ENCODE measurements around the gene ITGA1. TPM values are rescaled to one million over a fixed set of nuclear protein-coding genes. Genes with fewer than 3 reads are reported as not detected.

The ITGA1 gene
- total and polyA plus RNA-seq, 2 donors from 2014 or later: 13.3 to 65.6 TPM

DNA sequence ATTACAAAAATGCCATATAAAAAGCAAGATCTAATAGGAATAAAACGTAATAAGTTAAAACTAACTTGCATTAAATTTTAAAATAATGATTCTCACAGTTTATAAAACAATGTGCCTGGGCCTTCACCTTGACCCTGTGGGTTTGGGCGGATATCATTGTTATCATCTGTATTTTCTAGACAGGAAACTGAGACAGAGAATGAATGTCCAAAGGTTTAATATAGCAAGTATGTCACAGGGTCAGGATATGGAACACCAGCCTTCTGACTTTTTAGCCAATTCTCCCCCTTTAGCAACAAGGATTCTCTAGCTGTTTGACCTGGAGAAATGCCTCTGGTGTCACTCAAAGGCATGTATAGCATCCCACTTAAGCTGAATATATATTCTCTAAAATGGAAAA is 67.2 kb downstream of the ITGA1 start:
- DNase-seq: no peak
- no peaks in the 10 kb centered on the region for H3K36me3 ChIP-seq (ENCODE audit: control insufficient read depth in 2 of 3, insufficient read depth in 3 of 3, low read length in 3 of 3)
- FAIRE-seq: peak; percentile 33
- TF ChIP-seq, protein P1, sequence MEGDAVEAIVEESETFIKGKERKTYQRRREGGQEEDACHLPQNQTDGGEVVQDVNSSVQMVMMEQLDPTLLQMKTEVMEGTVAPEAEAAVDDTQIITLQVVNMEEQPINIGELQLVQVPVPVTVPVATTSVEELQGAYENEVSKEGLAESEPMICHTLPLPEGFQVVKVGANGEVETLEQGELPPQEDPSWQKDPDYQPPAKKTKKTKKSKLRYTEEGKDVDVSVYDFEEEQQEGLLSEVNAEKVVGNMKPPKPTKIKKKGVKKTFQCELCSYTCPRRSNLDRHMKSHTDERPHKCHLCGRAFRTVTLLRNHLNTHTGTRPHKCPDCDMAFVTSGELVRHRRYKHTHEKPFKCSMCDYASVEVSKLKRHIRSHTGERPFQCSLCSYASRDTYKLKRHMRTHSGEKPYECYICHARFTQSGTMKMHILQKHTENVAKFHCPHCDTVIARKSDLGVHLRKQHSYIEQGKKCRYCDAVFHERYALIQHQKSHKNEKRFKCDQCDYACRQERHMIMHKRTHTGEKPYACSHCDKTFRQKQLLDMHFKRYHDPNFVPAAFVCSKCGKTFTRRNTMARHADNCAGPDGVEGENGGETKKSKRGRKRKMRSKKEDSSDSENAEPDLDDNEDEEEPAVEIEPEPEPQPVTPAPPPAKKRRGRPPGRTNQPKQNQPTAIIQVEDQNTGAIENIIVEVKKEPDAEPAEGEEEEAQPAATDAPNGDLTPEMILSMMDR (IDR thresholded peaks at IDR 0.05; ENCODE audit: borderline replicate concordance, extremely low read depth, insufficient read depth): no peak
- no peak overlapping the region for H3K4me3 ChIP-seq (ENCODE audit: low read length in 3 of 3)
- no peak overlapping the region for H3K9ac ChIP-seq (ENCODE audit: low read length in 3 of 3)
- intact Hi-C loops (cut with DNase I): no loop called here
- no peaks in the 10 kb centered on the region for H3K27me3 ChIP-seq (ENCODE audit: control insufficient read depth, insufficient read depth, low read length)
- no peak overlapping the region for H3K27ac ChIP-seq (ENCODE audit: low read depth in 2 of 2, low read length in 2 of 2)
- H3K4me1 ChIP-seq (ENCODE audit: control insufficient read depth in 2 of 3, insufficient read depth in 2 of 3, low read depth in 1 of 3, low read length in 3 of 3): peaks cover 0 to 9% (median 8%) of the 10 kb centered on the region in 3 donors
- no peaks in the 10 kb centered on the region for H3K9me3 ChIP-seq (ENCODE audit: control insufficient read depth in 2 of 3, insufficient read depth in 1 of 3, low read length in 3 of 3)

DNA sequence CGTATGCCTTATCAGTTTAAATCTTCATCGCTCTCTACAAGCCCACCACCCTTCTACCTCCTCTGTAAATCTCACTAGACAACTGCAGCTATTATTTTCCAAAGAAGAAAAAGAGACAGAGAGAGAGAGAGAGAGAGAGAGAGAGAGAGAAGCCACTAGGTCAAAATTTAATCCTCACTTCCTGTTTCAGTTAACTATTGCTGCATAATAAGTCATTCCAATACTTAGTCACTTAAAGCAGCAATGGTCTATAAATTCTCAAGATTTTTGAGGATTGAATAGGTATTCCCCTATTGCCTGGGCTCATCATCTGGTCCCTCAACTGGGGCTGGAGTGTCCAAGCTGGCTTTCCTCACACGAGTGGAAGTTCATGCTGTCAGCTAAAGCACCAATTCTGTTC is 68.8 kb downstream of the ITGA1 start:
- no peaks in the 10 kb centered on the region for H3K9me3 ChIP-seq (ENCODE audit: control insufficient read depth in 2 of 3, insufficient read depth in 1 of 3, low read length in 3 of 3)
- FAIRE-seq: no peak
- H3K4me3 ChIP-seq (ENCODE audit: low read length in 3 of 3): no peak overlapping the region
- no peak for DNase-seq
- H3K4me1 ChIP-seq (ENCODE audit: control insufficient read depth in 2 of 3, insufficient read depth in 2 of 3, low read depth in 1 of 3, low read length in 3 of 3): peaks cover 0 to 9% (median 8%) of the 10 kb centered on the region in 3 donors
- intact Hi-C loops (cut with DNase I): no loop called here
- no peaks in the 10 kb centered on the region for H3K36me3 ChIP-seq (ENCODE audit: control insufficient read depth in 2 of 3, insufficient read depth in 3 of 3, low read length in 3 of 3)
- no peak overlapping the region for H3K9ac ChIP-seq (ENCODE audit: low read length in 3 of 3)
- H3K27ac ChIP-seq (ENCODE audit: low read depth in 2 of 2, low read length in 2 of 2): peak overlapping the region in 1 of 2 donors; percentile 43
- TF ChIP-seq, protein P1 (IDR thresholded peaks at IDR 0.05; ENCODE audit: borderline replicate concordance, extremely low read depth, insufficient read depth): no peak
- no peaks in the 10 kb centered on the region for H3K27me3 ChIP-seq (ENCODE audit: control insufficient read depth, insufficient read depth, low read length)

DNA sequence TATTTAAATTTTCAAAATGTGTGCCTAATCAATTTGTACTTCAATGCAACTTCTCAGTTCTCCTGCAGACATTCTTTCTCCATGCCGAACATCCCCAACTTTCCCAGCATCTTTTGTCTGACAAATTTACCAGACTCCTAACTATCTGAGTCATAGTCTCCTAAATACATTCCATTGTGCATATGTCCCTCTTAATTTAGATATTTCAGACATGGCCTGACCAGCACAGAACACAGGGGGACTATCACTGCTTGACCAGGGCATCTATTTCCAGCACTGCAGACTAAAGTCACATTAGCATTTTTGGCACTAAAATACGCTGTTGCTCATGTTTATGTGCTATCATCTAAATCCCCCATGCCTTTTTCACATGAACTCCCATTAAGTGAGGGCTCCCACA is 71.9 kb downstream of the ITGA1 start:
- Histone ChIP-seq H3K9ac (ENCODE audit: low read length in 3 of 3) (no peak overlapping the region), H3K9me3 (ENCODE audit: control insufficient read depth in 2 of 3, insufficient read depth in 1 of 3, low read length in 3 of 3) (no peaks in the 10 kb centered on the region), H3K4me1 (ENCODE audit: control insufficient read depth in 2 of 3, insufficient read depth in 2 of 3, low read depth in 1 of 3, low read length in 3 of 3) (peaks cover 7 to 8% (median 8%) of the 10 kb centered on the region in 3 donors), H3K27me3 (ENCODE audit: control insufficient read depth, insufficient read depth, low read length) (no peaks in the 10 kb centered on the region), H3K36me3 (ENCODE audit: control insufficient read depth in 2 of 3, insufficient read depth in 3 of 3, low read length in 3 of 3) (no peaks in the 10 kb centered on the region), H3K27ac (ENCODE audit: low read depth in 2 of 2, low read length in 2 of 2) (no peak overlapping the region), H3K4me3 (ENCODE audit: low read length in 3 of 3) (no peak overlapping the region)
- DNase-seq (peak in 3 of 5 donors; percentile 18 to 85 (median 67)), FAIRE-seq (no peak)
- intact Hi-C loops (cut with DNase I): no loop called here
- TF ChIP-seq, protein P1 (IDR thresholded peaks at IDR 0.05; ENCODE audit: borderline replicate concordance, extremely low read depth, insufficient read depth): no peak

DNA sequence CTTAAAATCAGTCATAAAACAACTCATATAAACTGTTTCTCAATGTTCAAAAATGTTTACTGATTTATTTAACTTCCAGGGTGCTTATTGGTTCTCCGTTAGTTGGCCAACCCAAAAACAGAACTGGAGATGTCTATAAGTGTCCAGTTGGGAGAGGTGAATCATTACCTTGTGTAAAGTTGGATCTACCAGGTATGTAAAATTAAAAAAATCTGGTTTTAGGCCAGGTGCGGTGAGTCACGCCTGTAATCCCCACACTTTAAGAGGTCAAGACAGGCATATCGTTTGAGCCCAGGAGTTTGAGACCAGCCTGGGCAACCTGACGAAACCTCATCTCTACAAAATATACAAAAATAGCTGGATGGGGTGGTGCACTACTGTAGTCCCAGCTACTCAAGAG is 73.7 kb downstream of the ITGA1 start:
- Histone ChIP-seq H3K27me3 (ENCODE audit: control insufficient read depth, insufficient read depth, low read length) (no peaks in the 10 kb centered on the region), H3K4me1 (ENCODE audit: control insufficient read depth in 2 of 3, insufficient read depth in 2 of 3, low read depth in 1 of 3, low read length in 3 of 3) (peaks cover 6 to 8% (median 7%) of the 10 kb centered on the region in 3 donors), H3K4me3 (ENCODE audit: low read length in 3 of 3) (no peak overlapping the region), H3K36me3 (ENCODE audit: control insufficient read depth in 2 of 3, insufficient read depth in 3 of 3, low read length in 3 of 3) (no peaks in the 10 kb centered on the region), H3K9me3 (ENCODE audit: control insufficient read depth in 2 of 3, insufficient read depth in 1 of 3, low read length in 3 of 3) (no peaks in the 10 kb centered on the region), H3K27ac (ENCODE audit: low read depth in 2 of 2, low read length in 2 of 2) (no peak overlapping the region), H3K9ac (ENCODE audit: low read length in 3 of 3) (no peak overlapping the region)
- intact Hi-C loops (cut with DNase I): no loop called here
- no peak for FAIRE-seq
- no peak for DNase-seq
- TF ChIP-seq, protein P1 (IDR thresholded peaks at IDR 0.05; ENCODE audit: borderline replicate concordance, extremely low read depth, insufficient read depth): no peak
